Endometrial microvascular endothelial cells (primary cell): ENCODE results near the gene NFKB1. TPM values are rescaled to one million over a fixed set of nuclear protein-coding genes. Genes with fewer than 3 reads are reported as not detected.
"Not testable (repeated sequence)": the region's sequence is repeated elsewhere in the genome, so short reads cannot be mapped to it uniquely, and the experiment has no call there.

Experiments
- in situ Hi-C: cut with HindIII; loops from 2 replicates; pipeline ENCODE4 v1.10.0; 2017; ENCODE audit warnings: low sequenced_read_pairs, low pct_unique_long_range_greater_than_20kb; ENCODE audit errors: inconsistent ontology term
- total RNA-seq: library from RNA; depleted of rRNA; stranded (reverse); fragments of >200 nt; gene quantifications from one replicate; pipeline ENCODE4 v1.2.3, GENCODE V29; 2015; ENCODE audit errors: inconsistent ontology term

Gene NFKB1
- total RNA-seq, 1 donor from 2014 or later = 51.4 TPM

DNA sequence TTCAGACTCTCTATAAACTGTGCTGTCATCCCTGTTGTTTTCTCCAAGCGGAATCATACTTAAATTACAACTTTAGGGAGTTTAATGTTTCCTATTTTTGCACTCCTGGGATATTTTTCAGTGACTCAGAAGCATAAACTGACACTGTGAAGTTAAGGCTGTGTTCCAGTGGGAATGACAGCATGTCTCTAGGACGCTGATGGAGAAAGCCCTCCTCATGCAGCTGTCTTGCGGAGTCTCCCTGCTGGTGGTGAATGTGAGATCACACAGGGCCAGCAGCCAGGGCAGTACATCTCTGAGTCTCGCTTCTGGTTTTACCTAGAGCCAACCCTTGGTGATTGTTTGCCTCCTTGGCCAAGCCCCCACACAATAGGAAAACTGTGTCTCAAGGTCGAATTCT lies 53.3 kb downstream of the NFKB1 start:
- in situ Hi-C loops = no loop called here

GRCh38 chr4:102554992-102555391 lies 53.8 kb downstream of the NFKB1 start:
- in situ Hi-C loops = no loop called here

DNA sequence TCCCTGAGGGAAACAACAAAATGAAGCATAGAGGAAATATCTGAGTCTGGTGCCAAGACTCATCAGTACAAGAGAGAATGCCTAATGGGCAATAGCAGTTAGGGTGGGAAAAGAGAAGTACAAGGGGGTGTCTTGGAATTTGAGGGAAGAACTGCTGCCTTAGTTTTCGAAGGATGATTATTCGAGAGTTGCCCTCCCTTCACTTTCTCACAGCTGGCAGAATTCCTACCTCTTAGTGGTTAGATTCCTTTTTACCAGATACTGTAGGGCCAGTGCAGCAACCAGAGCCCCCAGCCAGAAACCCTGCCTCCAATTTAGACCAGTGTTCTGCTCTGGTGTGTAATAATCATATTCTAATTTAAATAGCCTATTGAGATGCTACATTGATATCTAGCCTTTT lies 56.5 kb downstream of the NFKB1 start:
- in situ Hi-C loops = no loop called here

DNA sequence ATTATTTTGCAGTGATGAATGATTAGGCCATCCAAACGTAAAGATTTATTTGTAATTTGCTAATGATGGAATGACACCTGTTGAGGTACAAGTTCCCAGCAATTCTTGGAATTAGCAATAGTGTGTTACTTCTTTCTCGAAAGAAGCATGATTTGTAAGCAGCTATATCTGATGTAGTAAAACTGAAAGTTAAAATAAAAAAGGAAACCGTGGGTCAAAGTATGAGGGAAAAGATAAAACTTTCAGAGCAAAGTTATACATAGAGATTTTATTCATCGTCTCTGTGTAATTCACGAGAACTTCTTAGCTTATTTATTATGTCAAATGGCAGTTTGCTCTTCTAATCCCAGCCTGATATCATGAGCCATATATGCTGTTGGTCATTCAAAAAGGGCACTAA lies 59.0 kb downstream of the NFKB1 start:
- in situ Hi-C loops = no loop called here

- in situ Hi-C loops = no loop called here
These were observed 59.6 kb downstream of the NFKB1 start for GRCh38 chr4:102560571-102561341.

GRCh38 chr4:102563000-102563399 lies 61.8 kb downstream of the NFKB1 start:
- in situ Hi-C loops = no loop called here

- in situ Hi-C loops = no loop called here
These were observed 63.4 kb downstream of the NFKB1 start for GRCh38 chr4:102564399-102565059.

- in situ Hi-C loops = no loop called here
These were observed 64.5 kb downstream of the NFKB1 start for GRCh38 chr4:102565696-102566095.

DNA sequence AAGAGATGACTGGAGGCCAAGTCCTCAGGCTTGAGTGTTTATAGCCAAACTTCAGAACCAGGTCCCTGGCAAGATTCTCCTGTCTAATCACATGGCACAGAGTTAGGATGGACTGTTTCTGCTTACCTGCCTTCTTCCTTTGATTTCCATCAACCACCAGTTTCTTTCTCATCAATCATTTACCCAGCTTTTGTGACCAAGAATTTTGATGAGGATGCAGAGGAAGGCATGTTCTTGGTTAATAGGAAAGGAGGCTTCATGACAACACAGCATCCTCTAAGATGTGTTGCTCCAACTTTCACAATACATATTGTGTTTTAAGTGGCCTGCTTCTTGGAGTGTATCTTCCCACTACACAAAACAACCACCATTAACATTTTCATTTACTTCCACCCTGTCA lies 65.3 kb downstream of the NFKB1 start:
- in situ Hi-C loops = no loop called here

GRCh38 chr4:102567427-102567826 lies 66.3 kb downstream of the NFKB1 start:
- in situ Hi-C loops = no loop called here

DNA sequence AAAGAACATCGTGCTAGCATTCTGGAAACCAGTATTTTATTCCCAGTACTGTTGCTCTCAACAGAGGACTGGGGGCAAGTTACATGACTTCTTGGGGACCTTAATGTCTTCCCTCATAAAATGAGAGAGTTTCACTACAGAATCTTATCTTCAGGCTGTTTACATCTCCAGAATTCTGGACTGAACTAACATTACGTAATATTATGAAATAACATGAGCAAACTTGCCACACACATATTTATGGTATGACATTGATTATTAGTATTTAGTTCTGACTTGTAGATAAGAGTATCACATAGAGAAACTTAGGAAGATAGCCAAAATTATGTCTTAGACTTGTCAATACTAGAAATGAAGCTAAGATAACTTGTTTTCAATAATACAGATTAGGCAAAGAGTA lies 68.0 kb downstream of the NFKB1 start:
- in situ Hi-C loops = no loop called here

GRCh38 chr4:102570211-102570610 lies 69.1 kb downstream of the NFKB1 start:
- in situ Hi-C loops = not testable (repeated sequence)

DNA sequence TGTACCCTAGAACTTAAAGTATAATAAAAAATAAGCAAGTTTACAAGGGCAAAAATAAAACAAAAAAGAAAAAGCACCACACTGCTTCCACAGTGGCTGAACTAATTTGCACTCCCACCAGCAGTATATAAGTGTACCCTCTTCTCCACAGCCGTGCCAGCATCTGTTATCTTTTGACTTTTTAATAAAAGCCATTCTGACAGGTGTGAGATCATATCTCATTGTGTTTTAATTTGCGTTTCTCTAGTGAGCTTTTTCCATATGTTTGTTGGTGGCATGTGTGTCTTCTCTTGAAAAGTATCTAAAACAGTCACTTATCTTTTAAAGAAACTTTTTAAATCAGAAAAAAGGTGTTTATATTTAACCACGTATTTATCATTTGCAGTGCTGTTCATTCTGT lies 71.3 kb downstream of the NFKB1 start:
- in situ Hi-C loops = no loop called here

- in situ Hi-C loops = no loop called here
These were observed 73.2 kb downstream of the NFKB1 start for GRCh38 chr4:102574317-102574716.

DNA sequence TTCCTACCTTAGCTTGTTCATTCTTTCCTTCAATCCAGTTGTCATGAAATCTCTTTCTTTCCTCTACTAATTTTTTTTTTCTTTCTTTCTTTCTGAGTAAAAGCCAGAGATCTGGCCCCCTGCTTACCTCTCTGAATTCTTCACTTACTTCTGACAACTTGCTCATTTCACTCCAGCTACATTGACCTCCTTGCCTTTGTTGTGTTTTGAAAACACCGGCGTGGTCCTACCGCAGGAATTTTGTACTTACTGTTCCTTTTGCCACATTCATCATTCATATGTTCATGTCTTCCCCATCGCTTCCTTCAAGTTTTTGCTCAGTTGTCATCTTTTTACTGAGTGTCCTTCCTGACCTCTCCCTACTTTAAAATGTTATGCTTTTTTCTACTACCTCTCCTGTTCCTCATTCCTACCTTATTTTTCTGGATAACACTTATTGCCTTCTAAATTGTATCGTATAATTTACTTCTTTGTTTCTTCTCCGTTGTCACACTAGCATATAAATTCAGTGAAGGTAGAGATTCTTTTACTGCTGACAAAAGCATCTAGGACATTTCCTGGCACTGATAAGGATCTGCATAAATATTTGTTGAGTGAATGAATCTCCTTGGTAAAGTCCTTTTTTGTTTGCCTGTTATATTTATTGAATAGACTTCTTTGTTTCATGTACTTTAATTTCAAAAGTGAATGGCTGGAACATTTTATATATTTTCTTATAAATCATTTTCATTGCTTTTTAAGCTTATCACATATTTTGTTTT lies 74.4 kb downstream of the NFKB1 start:
- in situ Hi-C loops = no loop called here

DNA sequence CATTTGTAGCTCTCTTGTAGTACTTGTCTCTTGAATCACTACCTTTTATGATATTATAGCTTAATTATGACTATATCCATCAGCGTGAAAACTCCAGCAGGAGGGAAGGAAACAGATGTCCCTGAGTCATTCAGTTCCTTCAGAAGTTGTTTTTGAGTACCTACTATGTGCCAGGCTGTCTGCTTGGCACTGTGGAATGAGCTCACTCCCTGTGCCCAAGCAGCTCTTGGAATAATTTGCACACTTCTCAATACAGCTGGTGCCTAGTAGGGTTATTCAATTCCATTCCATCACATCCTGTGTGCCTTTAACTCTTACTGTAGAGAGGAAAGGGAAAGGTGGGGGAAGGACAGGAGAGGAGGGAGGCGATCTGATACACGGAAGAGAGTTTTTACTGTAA lies 77.1 kb downstream of the NFKB1 start:
- in situ Hi-C loops = no loop called here

GRCh38 chr4:102578819-102579218 lies 77.7 kb downstream of the NFKB1 start:
- in situ Hi-C loops = no loop called here

DNA sequence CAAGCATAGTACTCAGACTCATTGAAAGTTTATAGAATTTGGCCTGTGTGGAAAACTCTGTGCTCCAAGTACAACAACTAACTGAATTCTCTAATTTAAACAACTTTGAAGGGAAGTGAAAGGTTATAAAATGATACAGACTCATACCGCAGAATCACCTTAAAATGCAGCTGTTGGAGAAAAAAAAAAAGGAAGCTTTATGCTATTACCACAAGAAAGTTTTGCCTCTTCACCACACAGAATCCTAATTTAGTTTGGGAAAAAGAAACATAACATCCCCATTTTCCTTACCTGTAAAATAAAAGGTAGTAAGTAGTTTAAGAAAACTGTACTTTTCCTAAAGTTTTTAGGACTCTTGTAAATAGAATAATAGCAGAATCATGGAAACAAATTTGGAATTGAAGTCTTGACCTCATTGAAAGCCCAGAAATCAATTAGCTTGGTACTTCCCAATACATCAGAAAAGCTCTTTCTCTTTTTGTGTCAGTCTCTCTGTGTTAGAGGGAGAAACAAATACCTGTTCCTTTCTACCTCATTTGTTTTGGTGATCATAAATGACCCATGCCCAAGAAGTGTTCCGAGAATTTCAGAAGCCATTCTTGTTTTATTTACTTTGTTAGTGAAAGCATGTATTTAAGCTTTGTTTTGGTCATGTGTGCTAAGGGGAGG lies 78.8 kb downstream of the NFKB1 start:
- in situ Hi-C loops = no loop called here

DNA sequence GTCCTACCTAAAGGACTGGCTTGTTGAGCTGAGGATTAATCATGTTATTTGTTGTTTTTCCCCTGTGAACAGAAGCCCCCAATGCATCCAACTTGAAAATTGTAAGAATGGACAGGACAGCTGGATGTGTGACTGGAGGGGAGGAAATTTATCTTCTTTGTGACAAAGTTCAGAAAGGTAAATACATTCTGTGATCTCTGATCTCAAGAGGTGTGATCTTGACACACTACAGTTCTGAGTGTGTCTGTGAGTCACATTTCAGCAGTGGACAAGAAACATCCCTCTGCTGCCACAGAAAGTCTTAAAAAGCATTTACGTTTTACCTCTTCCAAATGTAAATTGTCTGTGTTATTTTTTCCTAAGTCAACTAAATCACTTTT lies 79.3 kb downstream of the NFKB1 start:
- in situ Hi-C loops = no loop called here
